ENCODE results near the gene FIG4.
"Not testable (repeated sequence)": the region's sequence is repeated elsewhere in the genome, so short reads cannot be mapped to it uniquely, and the experiment has no call there.

Gene FIG4

DNA sequence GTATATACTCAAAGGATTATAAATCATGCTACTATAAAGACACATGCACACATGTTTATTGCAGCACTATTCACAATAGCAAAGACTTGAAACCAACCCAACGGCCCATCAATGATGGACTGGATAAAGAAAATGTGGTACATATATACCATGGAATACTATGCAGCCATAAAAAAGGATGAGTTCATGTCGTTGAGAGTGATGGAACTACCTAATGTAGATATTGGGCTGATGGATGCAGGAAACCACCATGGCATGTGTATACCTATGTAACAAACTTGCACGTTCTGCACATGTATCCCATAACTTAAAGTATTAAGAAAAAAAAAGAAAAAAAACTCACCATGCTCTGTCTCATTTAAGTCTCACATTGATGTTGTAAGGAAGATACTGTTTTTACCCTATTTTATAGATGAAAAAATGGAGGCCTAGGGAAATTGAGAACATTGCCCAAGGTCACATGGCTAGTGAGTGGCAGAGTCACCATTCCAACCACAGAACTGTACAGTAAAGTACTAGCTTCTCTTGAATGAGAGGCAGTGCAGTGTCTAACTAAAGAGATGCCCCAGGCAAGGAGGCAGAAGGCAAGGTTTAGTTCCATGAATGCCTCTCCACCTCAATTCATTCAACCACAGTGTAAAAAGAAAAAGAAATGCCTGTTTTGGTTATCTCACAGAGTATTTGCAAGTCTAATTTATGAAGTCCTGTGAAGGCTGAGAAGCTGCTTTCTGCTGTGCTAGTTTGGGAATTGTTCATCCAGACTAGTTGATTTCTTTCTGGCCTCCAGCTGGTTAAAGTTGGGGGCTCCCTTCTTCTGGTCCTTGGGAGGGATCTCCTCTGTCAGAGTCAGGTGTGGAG is 68.2 kb downstream of the FIG4 start:
- no peak for DNase-seq

DNA sequence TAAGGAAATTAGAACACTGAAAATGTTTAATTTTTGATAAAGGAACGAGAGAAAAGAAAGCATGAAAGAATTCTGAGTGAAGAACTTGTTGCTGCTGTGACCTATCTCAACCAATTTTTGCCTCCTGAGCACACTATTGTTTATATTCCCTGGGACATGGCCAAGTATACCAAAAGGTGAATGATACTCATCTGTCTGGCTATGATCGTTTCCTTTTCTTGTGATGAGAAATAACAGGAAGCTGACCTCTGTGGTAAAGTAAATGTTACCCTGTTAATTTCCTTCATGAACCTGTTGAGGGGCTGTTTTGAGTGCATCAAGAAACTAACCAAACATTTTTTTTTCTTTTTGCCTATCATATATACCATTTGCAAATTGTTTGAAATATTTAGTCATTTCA is 69.1 kb downstream of the FIG4 start:
- no peak for DNase-seq

DNA sequence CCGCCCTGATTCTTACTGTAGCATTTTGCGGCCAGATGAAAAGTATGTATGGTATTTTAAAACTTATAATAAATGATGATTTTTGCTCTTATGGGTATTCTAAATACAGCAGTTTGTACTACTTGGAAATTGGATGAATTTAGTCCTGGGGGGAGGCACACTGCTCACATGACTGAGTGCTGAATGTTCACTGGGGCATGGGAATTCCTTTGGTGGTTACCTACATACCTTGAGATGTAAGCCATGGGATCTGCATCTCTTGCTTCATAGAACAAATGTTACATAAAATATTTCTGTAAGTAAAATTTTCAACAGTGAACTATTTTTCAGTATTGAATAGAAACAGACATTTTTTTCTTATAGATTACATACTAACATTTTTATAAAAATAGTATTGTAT is 71.1 kb downstream of the FIG4 start:
- no peak for DNase-seq

DNA sequence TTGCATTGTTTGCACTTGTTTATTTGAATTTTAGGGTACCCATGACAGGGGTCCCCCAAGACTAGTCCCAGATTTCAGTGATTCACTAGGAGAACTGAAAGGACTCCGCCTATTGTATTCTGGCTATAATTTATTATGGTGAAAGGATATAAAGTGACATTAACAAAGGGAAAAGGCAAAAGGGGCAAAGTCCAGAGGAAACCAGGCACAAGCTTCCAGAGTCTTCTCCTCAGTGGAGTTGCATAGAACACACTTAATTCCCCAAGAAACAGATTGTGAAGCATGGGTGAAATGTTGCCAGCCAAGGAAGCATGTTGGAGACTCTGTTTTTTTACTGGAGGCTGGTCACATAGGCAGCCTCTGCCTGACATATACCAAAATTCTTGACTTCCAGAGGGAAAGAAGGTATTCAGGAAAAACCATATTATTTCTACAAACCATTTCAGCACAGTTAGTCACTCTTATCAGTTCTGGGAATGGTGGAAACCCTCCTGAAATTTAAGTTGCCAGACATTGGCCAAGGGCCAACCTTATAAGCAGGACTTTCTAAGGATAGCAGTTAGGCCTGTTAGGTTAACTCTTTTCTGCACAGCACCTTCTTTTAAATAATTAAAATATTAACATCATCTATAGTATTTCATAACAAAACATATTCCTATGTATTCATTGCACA is 71.8 kb downstream of the FIG4 start:
- DNase-seq: no peak

DNA sequence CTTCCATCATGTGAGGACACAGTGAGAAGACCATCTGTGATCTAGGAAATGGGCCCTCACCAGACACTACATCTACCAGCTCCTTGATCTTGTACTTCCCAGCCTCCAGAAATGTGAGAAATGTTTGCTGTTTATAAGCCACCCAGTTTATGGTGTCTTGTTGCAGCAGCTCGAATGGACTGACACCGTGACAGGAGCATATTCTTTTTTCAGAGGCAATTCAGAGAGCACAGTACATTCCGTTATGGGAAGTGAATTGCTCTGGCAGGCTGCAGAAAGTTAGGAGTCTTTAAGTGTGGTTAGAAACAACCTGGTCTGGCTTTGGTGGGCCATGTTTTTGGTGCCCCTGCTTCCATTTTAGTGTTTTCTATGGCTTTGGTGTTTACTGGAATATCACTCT is 75.1 kb downstream of the FIG4 start:
- DNase-seq: no peak

DNA sequence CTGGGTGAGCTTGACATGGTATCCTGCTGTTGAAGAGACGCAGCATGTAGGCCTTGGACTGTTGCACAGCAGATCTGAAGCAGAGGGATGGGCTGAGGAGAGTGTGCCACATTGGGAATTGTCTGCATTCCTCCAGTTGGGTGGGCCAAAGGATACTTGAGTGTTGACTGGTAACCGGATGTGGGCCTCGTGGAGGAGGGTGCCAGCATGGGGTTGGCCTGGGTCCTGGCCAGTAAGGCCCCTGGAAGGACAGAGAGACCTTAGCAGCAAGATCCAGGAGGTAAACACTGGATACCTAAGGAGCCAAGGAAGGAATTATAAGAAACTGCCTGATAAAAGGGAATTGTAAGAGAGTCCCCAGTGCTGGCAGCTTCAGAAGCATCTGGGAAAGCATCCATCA is 76.9 kb downstream of the FIG4 start:
- DNase-seq: peak in 2 of 58 donors; percentile 2 to 13

DNA sequence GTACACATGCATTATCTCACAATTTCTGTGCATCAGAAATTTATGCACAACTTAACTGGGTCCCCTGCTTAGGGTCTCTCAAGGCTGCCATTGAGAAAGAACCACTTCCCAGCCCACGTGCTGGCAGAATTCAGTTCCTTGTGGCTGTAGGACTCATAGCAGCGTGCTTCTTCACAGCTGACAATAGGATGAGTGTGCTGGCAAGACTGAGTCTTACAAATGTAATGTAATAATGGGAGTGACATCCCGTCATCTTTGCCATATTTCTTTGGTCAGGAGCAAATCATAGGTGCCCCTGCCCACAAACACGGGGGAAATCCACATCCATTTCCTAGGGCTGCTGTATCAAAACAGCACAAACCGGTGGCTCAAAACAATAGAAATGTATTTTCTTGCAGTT is 77.4 kb downstream of the FIG4 start:
- DNase-seq: no peak

DNA sequence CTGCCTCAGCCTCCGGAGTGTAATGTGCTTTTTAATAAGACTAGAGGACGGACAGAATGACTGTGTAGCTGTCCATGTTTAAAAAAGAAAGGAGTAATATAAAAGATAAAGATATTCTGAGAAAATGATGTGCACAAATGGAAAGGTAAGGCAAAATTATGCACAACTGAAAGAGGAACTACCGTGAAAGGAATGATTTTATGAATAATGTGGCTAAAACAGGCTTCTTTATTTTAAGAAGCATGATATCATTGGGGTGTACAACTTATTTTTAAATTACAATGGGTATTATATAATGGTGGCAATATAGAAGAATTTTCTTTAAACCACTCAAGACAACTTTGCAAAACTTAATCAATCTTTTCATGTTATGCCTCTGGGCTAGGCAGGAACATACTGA is 78.1 kb downstream of the FIG4 start:
- DNase-seq: no peak

DNA sequence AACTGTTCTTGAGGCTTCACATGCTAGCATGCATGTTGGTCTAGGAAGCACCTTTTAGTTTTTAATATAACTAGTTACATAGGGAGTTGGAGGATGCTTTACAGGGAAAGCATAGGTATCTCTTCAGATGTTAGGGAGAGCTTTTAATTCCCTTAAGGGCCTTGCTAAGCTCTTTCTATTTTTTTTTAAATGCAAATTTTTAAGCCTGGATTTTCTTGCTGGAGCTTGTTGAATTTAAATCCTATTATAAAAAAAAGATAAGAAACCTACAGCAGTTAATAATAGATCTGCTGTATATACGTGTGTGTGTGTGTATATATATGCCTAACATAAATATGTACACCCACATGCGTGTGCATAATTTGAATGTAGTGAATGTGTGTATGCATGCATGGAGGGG is 79.0 kb downstream of the FIG4 start:
- no peak for DNase-seq

DNA sequence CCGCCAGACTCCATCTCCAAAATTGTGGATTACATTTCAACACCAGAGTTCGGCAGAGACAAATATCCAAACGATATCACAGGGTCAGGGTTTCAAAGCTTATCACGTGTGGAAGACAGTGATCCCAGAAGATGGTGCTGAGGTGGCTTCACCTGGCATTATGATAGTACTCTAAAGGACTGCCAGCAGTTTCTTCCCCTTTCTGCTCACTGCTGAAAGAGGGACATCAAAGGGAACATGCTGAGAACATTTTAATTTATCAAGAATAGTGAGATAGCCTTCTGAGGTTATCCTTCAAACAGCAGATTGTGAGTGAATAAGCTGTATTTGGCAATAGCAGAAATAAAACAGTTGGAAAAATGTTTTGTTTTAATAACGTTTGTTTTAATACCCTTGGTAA is 79.7 kb downstream of the FIG4 start:
- DNase-seq: no peak

DNA sequence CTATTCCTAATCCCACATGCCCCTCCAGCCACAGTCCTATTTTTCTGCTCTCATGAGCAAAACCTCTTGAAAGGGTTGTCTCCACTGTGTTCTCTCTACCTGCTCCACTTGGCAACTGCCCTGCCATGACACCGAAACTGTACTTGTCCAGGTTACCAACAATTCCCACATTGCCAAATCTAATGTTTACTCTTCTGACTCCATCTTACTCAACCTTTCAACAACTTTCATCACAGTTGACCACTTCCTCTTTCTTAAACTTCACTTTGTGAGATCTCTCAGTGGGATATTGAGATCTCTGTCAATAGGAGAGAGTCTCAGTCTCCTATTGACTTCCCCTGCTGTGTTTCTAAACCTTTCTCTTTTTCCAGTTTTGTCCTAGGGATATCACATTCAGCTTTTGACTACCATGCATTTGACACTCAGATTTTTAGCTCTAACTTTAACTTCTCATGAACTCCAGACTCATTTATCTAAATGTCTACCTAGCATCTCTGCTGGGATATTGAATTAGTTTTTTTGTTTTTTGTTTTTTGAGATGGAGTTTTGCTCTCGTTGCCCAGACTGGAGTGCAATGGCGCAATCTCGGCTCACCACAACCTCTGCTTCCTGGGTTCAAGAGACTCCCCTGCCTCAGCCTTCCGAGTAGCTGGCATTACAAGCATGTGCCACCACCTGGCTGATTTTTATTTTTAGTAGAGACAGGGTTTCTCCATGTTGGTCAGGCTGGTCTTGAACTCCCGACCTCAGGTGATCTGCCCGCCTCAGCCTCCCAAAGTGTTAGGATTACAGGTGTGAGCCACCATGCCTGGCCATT is 81.1 kb downstream of the FIG4 start:
- DNase-seq: not testable (repeated sequence)

DNA sequence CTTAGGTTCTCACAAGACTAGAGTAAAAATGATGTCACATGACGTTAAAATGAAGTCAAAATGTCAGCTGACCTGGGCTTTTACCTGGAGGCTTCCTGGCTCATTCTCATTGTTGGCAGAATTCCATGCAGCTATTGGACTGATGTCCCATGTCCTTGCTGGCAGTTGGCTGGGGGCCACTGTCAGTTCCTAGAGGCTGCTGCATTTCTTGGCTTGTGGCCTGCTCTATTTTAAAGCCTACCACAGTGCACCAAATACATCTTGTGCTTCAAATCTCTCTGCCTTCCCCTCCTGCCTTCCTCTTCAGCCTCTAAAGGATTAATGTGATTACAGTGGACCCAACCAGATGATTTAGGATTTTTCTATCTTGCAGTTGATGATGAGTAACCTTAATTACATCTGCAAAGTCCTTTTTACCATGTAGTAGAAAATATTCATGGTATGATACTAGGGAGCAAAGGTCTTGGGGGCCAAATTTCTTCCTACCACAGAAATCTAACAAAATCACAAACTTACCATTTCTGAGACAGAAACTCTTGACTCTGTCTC is 81.9 kb downstream of the FIG4 start:
- DNase-seq: peak in 1 of 58 donors; percentile 35

DNA sequence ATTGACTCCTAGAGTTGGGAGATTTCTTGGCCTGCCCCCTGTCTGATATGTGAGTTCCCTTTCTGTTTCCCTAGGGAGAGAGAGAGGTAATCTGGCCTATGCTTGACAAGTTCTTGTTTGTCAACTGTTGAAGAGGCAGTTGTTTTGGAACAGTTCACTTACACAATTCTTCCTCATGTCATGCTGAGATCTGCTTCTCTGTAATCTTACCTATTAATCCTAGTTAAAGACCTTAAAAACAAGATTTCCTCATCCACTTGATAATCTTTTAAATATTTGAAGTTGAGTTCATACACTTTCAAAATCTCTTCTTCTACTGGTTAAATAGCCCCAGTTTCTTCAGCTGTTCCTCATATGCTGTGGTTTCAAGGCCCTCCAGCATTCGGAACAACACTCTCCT is 89.9 kb downstream of the FIG4 start:
- no peak for DNase-seq

DNA sequence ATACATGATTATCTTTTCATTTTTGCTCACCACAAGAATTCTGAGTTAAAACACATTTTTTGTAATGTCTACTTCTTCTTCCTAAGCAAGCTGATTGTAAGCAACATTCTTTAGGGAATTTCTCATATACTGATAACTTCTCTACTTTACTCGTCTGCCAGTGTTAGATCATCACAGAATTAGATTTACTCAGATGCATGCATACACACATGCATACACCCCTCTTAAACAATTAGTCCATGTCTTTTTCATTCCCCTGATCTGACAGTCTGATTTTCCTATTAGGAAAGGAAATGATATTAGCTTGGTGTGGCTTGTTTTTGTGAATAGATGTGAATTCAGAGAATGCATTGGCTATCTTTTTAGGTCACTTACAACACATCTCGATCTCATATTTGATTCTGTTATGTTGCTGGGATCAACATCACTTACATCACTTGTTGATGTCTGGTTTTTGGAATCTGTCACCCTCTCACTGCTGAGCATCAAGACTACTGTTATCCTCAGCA is 91.4 kb downstream of the FIG4 start:
- no peak for DNase-seq

DNA sequence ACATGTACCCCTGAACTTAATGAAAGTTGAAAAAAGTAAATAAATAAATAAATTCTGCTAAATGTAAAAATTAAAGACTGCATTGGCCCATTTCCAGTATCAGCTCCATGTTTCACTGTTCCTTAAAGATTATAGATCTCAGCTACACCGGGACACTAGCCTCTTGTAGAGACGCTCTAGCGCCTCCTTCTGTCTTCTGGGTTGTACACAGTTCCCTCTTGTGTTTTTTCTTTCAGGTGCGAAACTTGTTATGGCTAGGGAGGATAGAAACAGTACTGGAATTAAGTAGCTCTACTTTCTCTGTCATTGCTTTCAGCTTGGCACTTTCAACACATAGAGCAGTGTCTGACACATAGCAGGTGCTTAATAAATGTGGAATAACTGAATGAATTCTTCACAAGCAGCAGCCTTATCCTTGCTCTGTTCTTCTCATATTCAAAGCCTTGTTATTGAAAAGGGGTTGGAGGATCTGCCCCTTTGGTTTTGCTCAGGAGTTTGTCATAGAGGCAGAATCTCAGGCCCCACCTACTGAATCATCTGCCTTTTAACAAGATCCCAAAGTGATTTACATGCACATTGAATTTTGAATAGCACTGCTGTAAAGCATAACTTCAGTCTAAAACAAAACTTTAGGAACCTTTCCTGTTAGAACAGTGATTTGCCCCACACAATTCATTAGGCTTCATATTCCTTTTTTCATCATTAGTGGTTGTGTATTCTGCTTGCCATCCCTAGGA is 92.3 kb downstream of the FIG4 start:
- no peak for DNase-seq

DNA sequence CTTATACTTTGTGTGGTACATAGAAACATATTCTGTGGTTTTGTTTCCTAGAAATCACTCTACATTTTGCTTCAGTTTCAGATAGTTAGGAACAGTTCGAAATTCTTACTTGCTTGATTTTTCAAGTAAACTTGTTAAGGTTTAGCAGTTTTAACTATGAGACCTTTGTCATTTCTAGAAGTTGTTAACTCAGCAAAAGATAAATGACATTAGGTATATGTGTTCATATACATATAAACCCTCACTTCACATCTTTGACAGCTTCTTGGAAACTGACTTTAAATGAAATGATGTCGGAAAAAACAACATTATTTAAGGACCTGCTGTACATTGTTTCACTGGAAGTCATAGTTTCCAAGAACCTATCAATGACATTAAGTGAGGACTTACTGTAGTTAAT is 96.2 kb downstream of the FIG4 start:
- DNase-seq: no peak

DNA sequence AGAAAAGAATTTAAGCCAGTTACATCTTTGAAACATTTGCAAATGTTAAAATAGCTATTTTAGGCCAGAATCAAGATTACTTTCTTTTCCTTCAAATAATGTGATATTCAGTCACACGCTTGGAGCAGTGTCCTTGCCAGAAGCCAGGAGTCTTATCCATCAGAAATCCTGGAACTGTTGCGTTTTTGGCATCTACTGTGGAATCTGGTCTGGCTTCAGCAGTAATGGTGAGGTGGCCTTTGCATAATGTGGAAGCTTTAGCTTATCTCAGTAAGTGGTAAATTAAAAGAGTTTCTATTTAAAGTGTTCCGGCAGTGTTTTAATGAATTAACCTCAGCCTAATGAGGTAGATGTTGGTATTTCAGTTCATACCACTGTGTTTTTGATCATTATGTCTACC is 97.6 kb downstream of the FIG4 start:
- DNase-seq: no peak

DNA sequence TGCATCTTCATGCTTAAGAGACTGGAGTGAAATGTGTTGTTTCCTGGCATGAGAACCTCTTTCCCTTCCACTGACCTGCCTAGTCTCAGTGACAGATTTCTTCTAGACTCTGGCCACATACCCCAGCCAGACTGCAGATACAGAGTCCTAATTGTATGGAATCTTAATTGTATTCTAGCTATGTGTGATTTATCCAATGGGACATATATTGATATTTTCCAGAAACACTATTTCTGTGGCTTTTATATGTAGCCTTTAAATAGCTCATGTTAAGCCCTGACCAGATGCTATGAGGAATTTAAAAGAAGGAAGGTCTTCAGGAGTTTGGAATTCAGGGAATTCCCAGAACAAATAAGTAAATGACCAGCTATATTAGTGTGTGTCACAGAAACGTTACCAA is 99.0 kb downstream of the FIG4 start:
- DNase-seq: no peak

DNA sequence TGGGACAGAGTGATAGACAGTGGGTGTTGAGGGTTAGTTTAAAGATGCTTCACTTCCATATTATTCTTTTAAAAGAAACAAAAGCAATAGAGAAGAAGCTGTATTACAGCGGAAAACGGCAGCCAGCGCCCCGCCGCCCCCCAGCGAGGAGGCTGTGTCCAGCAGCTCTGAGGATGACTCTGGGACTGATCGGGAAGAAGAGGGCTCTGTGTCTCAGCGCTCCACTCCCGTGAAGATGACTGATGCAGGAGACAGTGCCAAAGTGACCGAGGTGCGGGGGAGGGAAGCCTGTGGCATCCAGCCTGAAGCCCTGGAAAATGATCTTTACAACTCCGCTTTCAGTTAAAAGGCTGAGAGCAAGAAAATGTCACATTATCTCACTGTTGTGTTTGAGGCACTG is 100.2 kb downstream of the FIG4 start:
- DNase-seq: peak in 13 of 58 donors; percentile 4 to 71 (median 14)

DNA sequence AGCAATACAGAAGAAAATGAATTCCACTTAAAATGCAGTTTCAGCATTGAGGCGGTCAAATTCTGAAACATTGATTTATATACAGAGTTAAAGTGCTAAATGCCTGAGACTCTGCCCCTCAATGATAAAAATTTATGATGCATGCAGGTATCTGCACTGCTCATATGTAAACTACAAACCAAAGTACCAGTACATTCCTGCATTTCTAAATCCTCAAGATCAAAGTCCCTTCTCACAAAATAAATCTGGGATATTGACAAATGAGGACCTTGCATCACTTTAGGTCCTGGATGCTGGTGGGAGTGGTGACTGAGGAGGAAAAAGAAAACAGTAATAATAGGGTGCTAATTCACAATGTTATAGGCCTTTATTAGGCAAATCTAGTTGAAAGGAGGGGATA is 101.9 kb downstream of the FIG4 start:
- DNase-seq: no peak

DNA sequence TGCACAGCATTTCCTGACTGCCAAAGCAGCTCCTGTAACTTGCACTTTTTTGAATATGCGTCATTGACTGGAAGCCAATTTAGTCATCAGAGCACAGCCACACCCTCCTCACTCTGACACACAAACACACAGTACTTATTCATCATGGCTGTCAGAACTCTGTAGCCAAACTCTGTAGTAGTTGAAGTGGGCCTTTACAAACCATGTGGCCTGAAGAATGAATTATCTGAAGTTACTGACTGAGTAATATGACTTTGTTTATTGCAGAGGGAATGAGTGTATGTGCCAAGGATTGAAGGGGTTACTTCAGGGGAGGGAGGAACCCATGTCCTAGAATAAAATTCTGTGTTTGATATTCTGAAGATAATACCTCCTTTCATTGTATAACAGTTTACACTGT is 102.7 kb downstream of the FIG4 start:
- DNase-seq: peak in 4 of 58 donors; percentile 13 to 44 (median 31)

Measured in anterior cingulate cortex (tissue), 58 donors.